ENCODE results near the gene HSF5.

The HSF5 gene
- total RNA-seq: 3.2 to 5.3 (median 3.7) reads per million in 4 donors

- peak; percentile 49 to 85 (median 61) for DNase-seq
Measured at GRCh38 chr17:58487589-58488427, at the start of gene HSF5. Gene HSF5, minus strand, starts transcription at chr17:58488408. Its CDS starts 134 bp downstream, at chr17:58488274.

GRCh38 chr17:58537266-58537665, 49.1 kb upstream of the HSF5 start:
- DNase-seq: no peak

- no peak for DNase-seq
Measured at GRCh38 chr17:58536542-58536941, 48.3 kb upstream of the HSF5 start.

GRCh38 chr17:58535431-58535830, 47.2 kb upstream of the HSF5 start:
- no peak for DNase-seq

- no peak for DNase-seq
Measured at GRCh38 chr17:58534901-58535421, 46.8 kb upstream of the HSF5 start.

GRCh38 chr17:58534331-58534730, 46.1 kb upstream of the HSF5 start:
- no peak for DNase-seq

GRCh38 chr17:58533616-58534188, 45.5 kb upstream of the HSF5 start:
- no peak for DNase-seq

- no peak for DNase-seq
Measured at GRCh38 chr17:58532555-58532951, 44.3 kb upstream of the HSF5 start.

- peak; percentile 42 to 63 (median 46) for DNase-seq
Measured at GRCh38 chr17:58531661-58532554, 43.7 kb upstream of the HSF5 start.

- no peak for DNase-seq
Measured at GRCh38 chr17:58531122-58531521, 42.9 kb upstream of the HSF5 start.

- no peak for DNase-seq
Measured at GRCh38 chr17:58530655-58531054, 42.4 kb upstream of the HSF5 start.

GRCh38 chr17:58529275-58529674, 41.1 kb upstream of the HSF5 start:
- DNase-seq: no peak

- no peak for DNase-seq
Measured at GRCh38 chr17:58528443-58528842, 40.2 kb upstream of the HSF5 start.

GRCh38 chr17:58527949-58528348, 39.7 kb upstream of the HSF5 start:
- DNase-seq: no peak

- no peak for DNase-seq
Measured at GRCh38 chr17:58527306-58527705, 39.1 kb upstream of the HSF5 start.

- no peak for DNase-seq
Measured at GRCh38 chr17:58525239-58525638, 37.0 kb upstream of the HSF5 start.

GRCh38 chr17:58521680-58522079, 33.5 kb upstream of the HSF5 start:
- no peak for DNase-seq

GRCh38 chr17:58520843-58521430, 32.7 kb upstream of the HSF5 start:
- DNase-seq: peak in 1 of 5 donors; percentile 26

GRCh38 chr17:58517928-58518609, 29.9 kb upstream of the HSF5 start:
- DNase-seq: peak; percentile 99 to 100 (median 99)

- DNase-seq: no peak
Measured at GRCh38 chr17:58517378-58517927, 29.2 kb upstream of the HSF5 start.

GRCh38 chr17:58516644-58517377, 28.6 kb upstream of the HSF5 start:
- DNase-seq: no peak
